HCT116 (cell line): ENCODE data around the gene SNX22. TPM values are rescaled to one million over a fixed set of nuclear protein-coding genes. Genes with fewer than 3 reads are reported as not detected.

ENCODE experiments used
- ATAC-seq: fragments of 200-7000 bp; cut with Tn5 transposase; 2 replicates; pipeline ENCODE4 v1.9.1; 2020; ENCODE audit warnings: mild to moderate bottlenecking, moderate library complexity
- BruUV-seq: library from RNA; stranded (reverse); fragments of 400-500 nt; replicated peaks from 2 replicates; lab custom pipeline; 2021; lab: Mats Ljungman, UMichigan
- CTCF ChIA-PET: fragments of 300-600 bp; sonication (Branson Sonifier 250); formaldehyde crosslinking; loops from one replicate; lab custom pipeline; 2021; ENCODE audit warnings: antibody characterized with exemption; lab: Charles Lee
- POLR2A ChIA-PET: fragments of 300-600, 350-600 bp; sonication (Branson Sonifier 250); formaldehyde crosslinking; loops from one replicate; lab custom pipeline; 2021; ENCODE audit warnings: antibody characterized with exemption; lab: Charles Lee
- RAD21 ChIA-PET, 2 experiments: fragments of 300-600 bp; sonication (Branson Sonifier 250); formaldehyde crosslinking; loops; one replicate each; lab custom pipeline; 2023; ENCODE audit warnings: low total read pairs in 2 of 2; ENCODE audit not compliant: uncharacterized antibody in 2 of 2, unreplicated experiment in 2 of 2, low non-redundant PET in 1 of 2; lab: Charles Lee
- DNase-seq: peaks from one replicate; pipeline ENCODE4 v3.0.0-alpha.2; 2010; ENCODE audit warnings: low read depth, low spot score
- H2AFZ ChIP-seq: fragments of 200-600 bp; shearing (Covaris generic), sonication (generic); 2 replicates; pipeline ENCODE4 v1.6.1; 2017; ENCODE audit warnings: low read depth, mixed run types, mixed read lengths, antibody characterized with exemption, low read length; ENCODE audit not compliant: poor library complexity, severe bottlenecking
- H3K27ac ChIP-seq: 2 replicates; pipeline ENCODE4 v1.5.1; 2012; ENCODE audit warnings: low read depth, low read length
- H3K27me3 ChIP-seq: fragments of 200-600 bp; sonication (generic); 2 replicates; pipeline ENCODE4 v1.6.1; 2016; ENCODE audit warnings: mixed run types, low read length, mixed read lengths; ENCODE audit not compliant: insufficient read depth
- H3K36me3 ChIP-seq, 2 experiments: fragments of 200-500 bp in 1 of 2; fragments of 200-600 bp in 1 of 2; sonication (Bioruptor generic) in 1 of 2; sonication (generic) in 1 of 2; 2 replicates each; pipeline versions ENCODE4 v1.5.1 to v1.6.1; 2014 to 2016; ENCODE audit warnings: low read length in 2 of 2, inconsistent platforms in 1 of 2, mixed read lengths in 1 of 2, mixed run types in 1 of 2; ENCODE audit not compliant: insufficient read depth in 2 of 2, control insufficient read depth in 1 of 2
- H3K4me1 ChIP-seq, 2 experiments: fragments of 200-600 bp in 1 of 2; sonication (generic) in 1 of 2; 2 replicates each; pipeline versions ENCODE4 v1.5.1 to v1.6.1; 2012 to 2017; ENCODE audit warnings: low read length in 2 of 2, inconsistent platforms in 1 of 2, mild to moderate bottlenecking in 1 of 2, mixed read lengths in 1 of 2, mixed run types in 1 of 2, moderate library complexity in 1 of 2; ENCODE audit not compliant: insufficient read depth in 2 of 2, control insufficient read depth in 1 of 2
- H3K4me2 ChIP-seq: fragments of 200-600 bp; sonication (generic); 2 replicates; pipeline ENCODE4 v1.6.1; 2017; ENCODE audit warnings: mixed run types, low read length, mixed read lengths
- H3K4me3 ChIP-seq, 2 experiments: fragments of 200-600 bp in 1 of 2; sonication (generic) in 1 of 2; replicated peaks in 1 of 2; 2 replicates each; pipeline ENCODE4 v1.5.1; 2011 to 2016; ENCODE audit warnings: low read length in 2 of 2, control low read depth in 1 of 2, low read depth in 1 of 2, mild to moderate bottlenecking in 1 of 2, mixed read lengths in 1 of 2, mixed run types in 1 of 2
- H3K79me2 ChIP-seq: fragments of 200-600 bp; sonication (generic); 2 replicates; pipeline ENCODE4 v1.6.1; 2017; ENCODE audit warnings: mild to moderate bottlenecking, mixed run types, low read length, moderate library complexity, mixed read lengths; ENCODE audit not compliant: insufficient read depth
- H3K9ac ChIP-seq: fragments of 200-600 bp; sonication (generic); 2 replicates; pipeline ENCODE4 v1.6.1; 2016; ENCODE audit warnings: low read length, mixed read lengths
- H3K9me2 ChIP-seq: fragments of 200-600 bp; sonication (generic), shearing (Covaris generic); 2 replicates; pipeline ENCODE4 v1.6.1; 2017; ENCODE audit warnings: mixed run types, mild to moderate bottlenecking, moderate library complexity; ENCODE audit not compliant: insufficient read depth
- H3K9me3 ChIP-seq, 2 experiments: fragments of 200-500 bp in 1 of 2; fragments of 200-600 bp in 1 of 2; sonication (Bioruptor generic) in 1 of 2; sonication (generic) in 1 of 2; 2 replicates each; pipeline ENCODE4 v1.6.1; 2014 to 2017; ENCODE audit warnings: low read length in 2 of 2, mixed read lengths in 2 of 2, inconsistent platforms in 1 of 2, low read depth in 1 of 2, mild to moderate bottlenecking in 1 of 2, mixed run types in 1 of 2, moderate library complexity in 1 of 2; ENCODE audit not compliant: control insufficient read depth in 1 of 2, insufficient read depth in 1 of 2
- H4K20me1 ChIP-seq: fragments of 200-600 bp; sonication (generic), shearing (Covaris generic); 2 replicates; pipeline ENCODE4 v1.6.1; 2017; ENCODE audit warnings: mixed run types, mild to moderate bottlenecking, moderate library complexity; ENCODE audit not compliant: insufficient read depth
- ATF3 ChIP-seq: IDR thresholded peaks from 2 replicates; pipeline ENCODE4 v1.6.1; 2012
- CBX3 ChIP-seq: IDR thresholded peaks from 2 replicates; pipeline ENCODE4 v1.6.1; 2012; ENCODE audit warnings: low read depth
- CEBPB ChIP-seq: IDR thresholded peaks from 2 replicates; pipeline ENCODE4 v1.6.1; 2012; ENCODE audit warnings: low read depth
- EZH2 ChIP-seq: fragments of 200-600 bp; sonication (generic); IDR thresholded peaks from 2 replicates; pipeline ENCODE4 v1.6.1; 2017; ENCODE audit warnings: antibody characterized with exemption, mixed run types
- EZH2phosphoT487 ChIP-seq: fragments of 200-600 bp; IDR thresholded peaks from 2 replicates; pipeline ENCODE4 v1.6.1; 2018; ENCODE audit warnings: antibody characterized with exemption, borderline replicate concordance
- POLR2A ChIP-seq: IDR thresholded peaks from 2 replicates; pipeline ENCODE4 v1.7.0; 2011; ENCODE audit warnings: borderline replicate concordance; ENCODE audit not compliant: insufficient read depth, insufficient read length; ENCODE audit errors: extremely low read depth
- POLR2AphosphoS5 ChIP-seq: IDR thresholded peaks from 2 replicates; pipeline ENCODE4 v1.6.1; 2011; ENCODE audit warnings: mild to moderate bottlenecking, low read depth, low read length, moderate library complexity
- RAD21 ChIP-seq: IDR thresholded peaks from 2 replicates; pipeline ENCODE4 v1.6.1; 2012; ENCODE audit warnings: low read depth, mild to moderate bottlenecking
- SIN3A ChIP-seq: IDR thresholded peaks from 2 replicates; pipeline ENCODE4 v1.6.1; 2012; ENCODE audit warnings: low read depth
- SP1 ChIP-seq: IDR thresholded peaks from 2 replicates; pipeline ENCODE4 v1.6.1; 2012; ENCODE audit warnings: low read depth
- SRF ChIP-seq: IDR thresholded peaks from 2 replicates; pipeline ENCODE4 v1.6.1; 2012; ENCODE audit warnings: low read depth
- TCF7L2 ChIP-seq: IDR thresholded peaks from 2 replicates; pipeline ENCODE4 v1.7.0; 2011; ENCODE audit warnings: borderline replicate concordance, inconsistent platforms; ENCODE audit not compliant: insufficient read depth, insufficient read length; ENCODE audit errors: extremely low read depth
- ZBTB33 ChIP-seq: IDR thresholded peaks from 2 replicates; pipeline ENCODE4 v1.6.1; 2011; ENCODE audit warnings: mild to moderate bottlenecking, low read length, moderate library complexity; ENCODE audit not compliant: insufficient replicate concordance; ENCODE audit errors: extremely low read depth
- ZFX ChIP-seq: fragments of 450-650 bp; IDR thresholded peaks from 2 replicates; pipeline ENCODE4 v1.6.1; 2017
- ZNF274 ChIP-seq: fragments of 200-500 bp; sonication (Bioruptor generic); IDR thresholded peaks from 2 replicates; pipeline ENCODE4 v1.6.1; 2014; ENCODE audit warnings: mild to moderate bottlenecking, low read depth, low read length, inconsistent platforms
- intact Hi-C: fragments of 100-400 bp; cut with micrococcal nuclease; formaldehyde crosslinking; loops from 2 replicates; pipeline ENCODE4 v1.10.0; 2022
- total RNA-seq: library from RNA; stranded (reverse); gene quantifications from one replicate; pipeline ENCODE4 v1.2.1, GENCODE V29; 2021; ENCODE audit not compliant: unreplicated experiment
- TF ChIP-seq, protein P1 (sequence below), 3 experiments: fragments of 200-600 bp in 1 of 3; sonication (generic) in 1 of 3; IDR thresholded peaks in 2 of 3; conservative IDR thresholded peaks in 1 of 3; 2 replicates each; pipeline ENCODE4 v1.5.1; 2012 to 2017; ENCODE audit warnings: low read depth in 2 of 3, low read length in 2 of 3, antibody characterized with exemption in 1 of 3, borderline replicate concordance in 1 of 3, control low read depth in 1 of 3, mild to moderate bottlenecking in 1 of 3, mixed read lengths in 1 of 3, mixed run types in 1 of 3, moderate library complexity in 1 of 3; ENCODE audit not compliant: insufficient read depth in 1 of 3

Gene SNX22
- total RNA-seq, 1 experiment from 2014 or later: 6.3 TPM

DNA sequence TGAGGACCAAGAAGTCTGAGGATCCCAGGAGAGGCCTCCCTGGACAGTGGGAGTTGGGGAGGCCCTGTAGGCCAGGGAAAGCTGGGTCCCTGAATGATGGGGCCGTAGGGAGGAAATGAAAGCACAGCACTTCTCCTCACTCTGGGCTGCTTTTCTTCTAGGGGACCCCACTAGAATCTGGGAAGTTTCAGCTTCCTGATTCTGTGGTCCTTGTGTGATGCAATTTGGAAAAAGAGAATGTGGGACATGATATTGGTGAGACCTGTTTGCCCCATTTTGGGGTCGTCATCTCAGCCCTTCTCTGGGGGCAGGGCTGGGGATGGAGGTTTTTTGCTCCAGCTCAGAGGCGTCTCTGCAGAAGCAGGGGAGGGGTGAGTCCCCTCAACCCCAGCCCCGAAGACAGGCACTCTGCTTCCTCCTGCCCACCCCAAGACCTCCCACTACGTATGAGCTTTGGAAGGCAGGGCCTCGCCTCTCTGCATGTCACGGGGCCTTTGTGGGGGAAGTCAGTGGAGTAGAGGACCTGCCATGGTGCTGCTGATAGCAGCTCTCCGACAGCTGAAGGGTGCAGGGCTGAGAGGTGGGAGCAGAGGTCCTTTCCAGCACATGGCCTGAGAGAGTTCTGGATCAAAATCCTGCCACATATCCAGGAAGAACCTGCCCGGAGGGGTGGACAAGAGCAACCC lies 1.5 kb upstream of the SNX22 start:
- CTCF ChIA-PET: interaction anchor here (0.7 to 1.2 kb wide), 3 partner anchors 100 to 550 kb away, joined by 3 to 4 read pairs (median 4); no protein-coding TSS in a partner anchor
- H4K20me1 ChIP-seq: no peaks in the 10 kb centered on the region
- BruUV-seq: no TSS peak
- no peaks in the 10 kb centered on the region for H3K36me3 ChIP-seq
- RAD21 ChIA-PET: interaction anchor here in 1 of 2 experiments (1.2 kb wide), 1 partner anchor 540 kb away, joined by 3 read pairs; no protein-coding TSS in a partner anchor
- H3K4me3 ChIP-seq: no peak overlapping the region
- H3K9me3 ChIP-seq: no peaks in the 10 kb centered on the region
- H3K9me2 ChIP-seq: no peaks in the 10 kb centered on the region
- no peaks in the 10 kb centered on the region for H3K79me2 ChIP-seq
- POLR2A ChIA-PET: interaction anchor here (1.1 kb wide), 1 partner anchor 13 kb away, joined by 7 read pairs; the partner anchor contains the start of gene PPIB
- ATAC-seq (no peak), DNase-seq (no peak)
- 0 out of 2 replicates have a peak overlapping the region, but pooled peaks have one; percentile 5 for H3K4me2 ChIP-seq
- H3K9ac ChIP-seq: no peak overlapping the region
- H3K27ac ChIP-seq: no peak overlapping the region
- H2AFZ ChIP-seq: no peak overlapping the region
- no peaks in the 10 kb centered on the region for H3K27me3 ChIP-seq
- TF ChIP-seq EZH2: no peak
- no peak for TF ChIP-seq RAD21
- TF ChIP-seq POLR2AphosphoS5: no peak
- no peak for TF ChIP-seq SRF
- no peak for TF ChIP-seq EZH2phosphoT487
- TF ChIP-seq CBX3: no peak
- TF ChIP-seq ATF3: no peak
- TF ChIP-seq SIN3A: no peak
- TF ChIP-seq, protein P1, sequence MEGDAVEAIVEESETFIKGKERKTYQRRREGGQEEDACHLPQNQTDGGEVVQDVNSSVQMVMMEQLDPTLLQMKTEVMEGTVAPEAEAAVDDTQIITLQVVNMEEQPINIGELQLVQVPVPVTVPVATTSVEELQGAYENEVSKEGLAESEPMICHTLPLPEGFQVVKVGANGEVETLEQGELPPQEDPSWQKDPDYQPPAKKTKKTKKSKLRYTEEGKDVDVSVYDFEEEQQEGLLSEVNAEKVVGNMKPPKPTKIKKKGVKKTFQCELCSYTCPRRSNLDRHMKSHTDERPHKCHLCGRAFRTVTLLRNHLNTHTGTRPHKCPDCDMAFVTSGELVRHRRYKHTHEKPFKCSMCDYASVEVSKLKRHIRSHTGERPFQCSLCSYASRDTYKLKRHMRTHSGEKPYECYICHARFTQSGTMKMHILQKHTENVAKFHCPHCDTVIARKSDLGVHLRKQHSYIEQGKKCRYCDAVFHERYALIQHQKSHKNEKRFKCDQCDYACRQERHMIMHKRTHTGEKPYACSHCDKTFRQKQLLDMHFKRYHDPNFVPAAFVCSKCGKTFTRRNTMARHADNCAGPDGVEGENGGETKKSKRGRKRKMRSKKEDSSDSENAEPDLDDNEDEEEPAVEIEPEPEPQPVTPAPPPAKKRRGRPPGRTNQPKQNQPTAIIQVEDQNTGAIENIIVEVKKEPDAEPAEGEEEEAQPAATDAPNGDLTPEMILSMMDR (IDR thresholded peaks at IDR 0.05 in 2 of 3, conservative IDR thresholded peaks at IDR 0.05 in 1 of 3; ENCODE audit: borderline replicate concordance in 1 of 3, insufficient read depth in 1 of 3, low read depth in 2 of 3, low read length in 2 of 3): no peak
- no peak for TF ChIP-seq ZFX
- TF ChIP-seq ZBTB33: no peak
- no peak for TF ChIP-seq POLR2A
- no peak for TF ChIP-seq SP1
- no peak for TF ChIP-seq TCF7L2
- no peak for TF ChIP-seq CEBPB
- no peak for TF ChIP-seq ZNF274
- intact Hi-C loops: loop anchor here (5.0 kb wide), 3 partner anchors 53 to 538 kb away; partner anchors contain the start of genes CSNK1G1 and SNX1
- peaks cover 6 to 35% of the 10 kb centered on the region in 2 experiments for H3K4me1 ChIP-seq
